NB4 (cell line): ENCODE measurements around the gene VAV2.

Experiments used
- DNase-seq: peaks from one replicate; pipeline ENCODE4 v3.0.0; 2010; ENCODE audit warnings: low read depth
- H3K4me3 ChIP-seq: one replicate; pipeline ENCODE4 v1.5.1; 2011; ENCODE audit warnings: mild to moderate bottlenecking, low read depth, low read length, moderate library complexity
- MAX ChIP-seq: IDR thresholded peaks from 2 replicates; pipeline ENCODE4 v1.6.1; 2011; ENCODE audit warnings: low read depth, low read length
- MYC ChIP-seq: IDR thresholded peaks from 2 replicates; pipeline ENCODE4 v1.6.1; 2011; ENCODE audit warnings: low read depth, low read length
- POLR2A ChIP-seq: IDR thresholded peaks from 2 replicates; pipeline ENCODE4 v1.6.1; 2011; ENCODE audit warnings: mild to moderate bottlenecking; ENCODE audit not compliant: insufficient read length; ENCODE audit errors: extremely low read depth
- TF ChIP-seq, protein P1 (sequence below): IDR thresholded peaks from one replicate; pipeline ENCODE4 v1.5.1; 2012; ENCODE audit warnings: low read depth, low read length

VAV2 gene

DNA sequence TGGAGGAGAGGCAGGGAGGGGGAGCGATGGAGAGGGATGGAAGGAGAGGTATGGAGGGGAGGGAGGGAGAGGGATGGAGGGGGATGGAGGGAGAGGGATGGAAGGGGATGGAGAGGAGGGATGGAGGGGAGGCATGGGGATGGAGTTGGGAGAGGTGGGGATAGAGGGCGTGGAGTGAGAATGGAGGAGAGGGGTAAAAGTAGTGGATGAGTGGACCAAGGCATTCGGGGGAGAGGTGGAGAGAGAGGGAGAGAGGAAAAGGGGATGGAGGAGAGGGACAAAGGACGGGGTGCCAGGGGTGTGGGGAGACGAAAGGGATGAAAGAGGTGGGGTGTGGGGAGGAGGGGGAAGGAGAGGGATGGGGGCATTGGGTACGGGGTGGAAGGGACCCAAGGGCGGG, 100.4 kb downstream of the VAV2 start:
- no peak for TF ChIP-seq MYC
- TF ChIP-seq, protein P1, sequence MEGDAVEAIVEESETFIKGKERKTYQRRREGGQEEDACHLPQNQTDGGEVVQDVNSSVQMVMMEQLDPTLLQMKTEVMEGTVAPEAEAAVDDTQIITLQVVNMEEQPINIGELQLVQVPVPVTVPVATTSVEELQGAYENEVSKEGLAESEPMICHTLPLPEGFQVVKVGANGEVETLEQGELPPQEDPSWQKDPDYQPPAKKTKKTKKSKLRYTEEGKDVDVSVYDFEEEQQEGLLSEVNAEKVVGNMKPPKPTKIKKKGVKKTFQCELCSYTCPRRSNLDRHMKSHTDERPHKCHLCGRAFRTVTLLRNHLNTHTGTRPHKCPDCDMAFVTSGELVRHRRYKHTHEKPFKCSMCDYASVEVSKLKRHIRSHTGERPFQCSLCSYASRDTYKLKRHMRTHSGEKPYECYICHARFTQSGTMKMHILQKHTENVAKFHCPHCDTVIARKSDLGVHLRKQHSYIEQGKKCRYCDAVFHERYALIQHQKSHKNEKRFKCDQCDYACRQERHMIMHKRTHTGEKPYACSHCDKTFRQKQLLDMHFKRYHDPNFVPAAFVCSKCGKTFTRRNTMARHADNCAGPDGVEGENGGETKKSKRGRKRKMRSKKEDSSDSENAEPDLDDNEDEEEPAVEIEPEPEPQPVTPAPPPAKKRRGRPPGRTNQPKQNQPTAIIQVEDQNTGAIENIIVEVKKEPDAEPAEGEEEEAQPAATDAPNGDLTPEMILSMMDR: no peak
- TF ChIP-seq POLR2A: no peak
- no peak for TF ChIP-seq MAX
- DNase-seq: no peak
- no peak overlapping the region for H3K4me3 ChIP-seq

- no peak overlapping the region for H3K4me3 ChIP-seq
- DNase-seq: no peak
- no peak for TF ChIP-seq MYC
These were observed 101.5 kb downstream of the VAV2 start for GRCh38 chr9:133890583-133890982.

DNA sequence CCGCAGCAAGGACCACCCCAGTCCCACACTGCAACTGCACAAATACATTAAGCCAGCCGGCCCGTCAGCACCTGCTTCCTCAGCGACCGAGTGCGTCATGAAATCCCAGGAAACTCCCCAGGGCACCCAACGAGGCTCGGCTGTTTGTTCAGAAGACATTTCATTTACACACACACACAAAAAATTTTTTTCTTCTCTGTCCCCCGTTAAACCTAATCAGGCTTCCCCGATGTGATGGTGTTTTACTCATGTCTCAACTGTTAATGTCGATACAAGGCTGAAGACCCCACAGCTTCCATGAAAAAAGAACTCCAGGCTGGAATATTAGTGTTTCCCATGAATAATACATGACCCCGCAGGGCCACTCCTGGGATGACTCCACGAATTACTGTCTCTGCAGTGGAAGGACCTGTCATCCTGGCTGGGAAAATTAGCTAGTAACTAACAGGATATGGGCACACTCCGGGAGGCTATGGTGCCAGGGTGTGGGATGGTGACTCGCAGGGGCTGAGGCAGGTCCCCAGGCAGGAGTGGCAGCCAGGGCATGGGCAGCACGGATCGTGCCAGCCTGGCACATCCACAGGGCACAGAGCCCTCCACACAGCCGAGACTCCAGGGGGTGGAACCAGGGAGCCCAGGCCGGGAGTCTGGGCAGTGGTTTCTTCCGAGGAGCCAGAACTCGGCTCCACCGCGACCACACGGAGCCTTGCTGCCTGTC, 102.4 kb downstream of the VAV2 start:
- no peak for DNase-seq
- TF ChIP-seq POLR2A: no peak
- TF ChIP-seq, protein P1: no peak
- no peak for TF ChIP-seq MAX
- no peak for TF ChIP-seq MYC
- H3K4me3 ChIP-seq: no peak overlapping the region

DNA sequence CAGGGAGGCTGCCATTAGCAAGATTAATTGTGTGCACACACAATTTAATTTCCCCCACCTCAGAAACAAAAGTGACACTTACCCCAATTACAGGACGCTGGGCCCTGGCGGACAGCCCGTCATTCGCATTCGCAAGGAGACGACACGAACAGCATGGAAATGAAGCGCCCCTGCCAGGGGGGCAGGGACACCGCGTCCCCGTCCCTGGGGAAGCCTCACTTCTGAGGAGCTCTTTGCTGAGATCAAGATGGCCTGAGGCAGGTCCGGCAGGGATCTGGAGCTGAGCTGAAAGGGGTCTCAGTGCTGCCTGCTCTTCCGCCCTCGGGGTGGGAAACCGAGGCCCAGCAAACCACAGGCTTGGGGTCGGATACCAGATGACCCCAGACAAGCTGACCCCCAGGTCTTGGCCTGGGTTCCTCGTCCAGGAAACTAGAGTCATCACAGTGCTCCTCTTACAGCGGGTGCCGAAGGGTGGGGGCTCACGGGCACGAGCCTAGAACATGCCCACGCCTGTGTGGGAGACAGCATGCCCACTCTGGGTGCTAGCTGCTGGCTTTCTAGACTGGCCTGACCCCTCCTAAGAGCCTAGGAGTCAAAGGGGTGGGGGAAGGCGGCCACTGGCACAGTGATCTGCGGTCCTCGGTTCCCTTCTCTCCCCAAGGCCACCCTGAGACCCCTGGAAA, 103.2 kb downstream of the VAV2 start:
- no peak overlapping the region for H3K4me3 ChIP-seq
- TF ChIP-seq MAX: no peak
- TF ChIP-seq, protein P1: no peak
- no peak for TF ChIP-seq MYC
- TF ChIP-seq POLR2A: no peak
- DNase-seq: no peak

DNA sequence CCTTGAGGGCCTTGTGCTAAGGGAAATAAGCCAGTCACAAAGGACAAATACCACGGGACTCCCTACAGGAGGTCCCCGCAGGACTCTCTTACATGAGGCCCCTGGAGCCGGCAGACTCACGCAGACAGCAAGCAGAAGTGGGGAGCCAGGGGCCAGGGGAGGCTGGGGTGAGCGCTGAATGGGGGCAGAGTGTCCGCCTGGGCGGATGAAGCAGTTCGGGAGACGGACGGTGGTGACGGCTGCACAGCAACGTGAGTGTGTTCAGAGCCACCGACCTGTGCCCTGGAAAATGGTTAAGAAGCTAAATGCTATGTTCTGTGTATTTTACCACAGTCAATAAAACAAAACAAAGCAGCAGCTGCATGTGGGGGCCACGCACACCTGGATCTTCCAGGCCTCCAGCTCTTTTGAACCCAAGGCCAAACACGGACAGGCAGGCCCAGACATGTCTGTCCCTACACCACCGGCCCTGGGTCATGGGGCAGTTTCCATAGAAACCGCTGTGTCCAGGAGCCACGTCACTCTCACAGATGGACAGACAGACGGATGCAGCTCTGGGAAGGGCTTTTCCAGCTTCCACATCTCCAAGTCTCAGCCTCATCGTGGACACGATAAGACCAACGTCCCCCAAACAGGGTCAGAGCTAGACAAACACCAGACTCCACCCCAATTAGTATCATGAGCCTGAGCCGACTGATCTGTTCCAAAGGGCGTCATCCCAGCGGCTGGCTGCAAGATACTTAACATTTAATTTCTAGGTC, 103.9 kb downstream of the VAV2 start:
- DNase-seq: no peak
- TF ChIP-seq MYC: no peak
- no peak for TF ChIP-seq POLR2A
- TF ChIP-seq, protein P1: no peak
- TF ChIP-seq MAX: no peak
- no peak overlapping the region for H3K4me3 ChIP-seq

DNA sequence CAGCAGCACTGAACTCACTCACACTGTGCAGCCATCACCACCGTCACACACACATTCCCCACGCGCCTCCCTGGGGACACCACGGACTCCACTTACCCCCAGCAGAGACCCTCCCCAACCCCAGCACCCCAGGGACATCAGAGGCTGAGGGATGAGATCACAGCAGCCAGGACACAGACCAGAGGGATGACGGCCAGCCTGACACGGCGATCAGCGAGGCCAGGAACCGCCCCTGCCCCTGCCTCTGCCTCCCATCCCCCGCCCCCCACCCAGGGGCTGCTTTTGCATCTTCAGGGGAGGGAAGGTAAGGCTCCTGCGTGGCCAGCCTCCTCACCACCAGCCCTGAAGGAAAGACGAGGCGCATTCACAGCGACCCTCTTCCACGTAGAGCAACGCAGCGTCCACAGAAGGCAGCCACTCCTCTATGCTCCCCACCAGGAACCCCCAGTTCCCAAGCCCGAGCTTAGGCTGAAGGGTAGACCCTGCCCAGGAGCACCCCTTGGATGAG, 104.5 kb downstream of the VAV2 start:
- no peak for TF ChIP-seq POLR2A

More for the DNA sequence above, 104.5 kb downstream of the VAV2 start:
- DNase-seq: no peak
- H3K4me3 ChIP-seq: no peak overlapping the region
